ENCODE measurements around the gene DROSHA. TPM values are rescaled to one million over a fixed set of nuclear protein-coding genes. Genes with fewer than 3 reads are reported as not detected.

DROSHA gene
- total and polyA plus RNA-seq, 2 of the 8 experiments (the other 6 are each of a cell fraction or from before 2014, with no cell fraction given), result 65.9 to 122 TPM

GRCh38 chr5:31478901-31479300 is 53.0 kb downstream of the DROSHA start:
- Histone ChIP-seq H3K79me2 (ENCODE audit: control insufficient read depth in 1 of 2, insufficient read depth in 2 of 2, low read length in 2 of 2) (no peaks in the 10 kb centered on the region), H3K4me3 (ENCODE audit: extremely low read depth in 1 of 4, insufficient read depth in 2 of 4, low read depth in 3 of 4, low read length in 4 of 4) (no peak overlapping the region), H3K18ac (ENCODE audit: extremely low read depth, low read length) (no peak overlapping the region), H4K20me1 (replicated peaks in 1 of 2; ENCODE audit: control insufficient read depth in 1 of 2, insufficient read depth in 2 of 2, low read length in 2 of 2) (peaks cover 0 to 4% of the 10 kb centered on the region in 2 experiments), H2BK120ac (replicated peaks; ENCODE audit: low read depth, low read length) (no peak overlapping the region), H3K56ac (replicated peaks; ENCODE audit: insufficient read length, low read depth, low read length) (no peak overlapping the region), H2AK5ac (ENCODE audit: low read depth, low read length) (no peak overlapping the region), H3K27ac (ENCODE audit: low read depth, low read length) (no peak overlapping the region), H2BK20ac (ENCODE audit: low read length) (no peak overlapping the region), H4K8ac (ENCODE audit: extremely low read depth, insufficient read depth, low read length) (no peak overlapping the region), H3K23ac (ENCODE audit: insufficient read length) (no peak overlapping the region), H4K5ac (ENCODE audit: insufficient read length, low read depth, low read length) (no peak overlapping the region), H3K4me2 (ENCODE audit: insufficient read depth in 1 of 2, low read depth in 2 of 2, low read length in 2 of 2) (no peak overlapping the region), H3K14ac (ENCODE audit: insufficient read length) (no peak overlapping the region), H2AFZ (ENCODE audit: low read length) (no peak overlapping the region), H2BK12ac (ENCODE audit: low read depth, low read length) (no peak overlapping the region), H3K9ac (replicated peaks in 1 of 4; ENCODE audit: extremely low read depth in 1 of 4, low read depth in 3 of 4, low read length in 3 of 4) (no peak overlapping the region), H2BK15ac (ENCODE audit: low read length) (no peak overlapping the region), H4K91ac (replicated peaks; ENCODE audit: insufficient read length, low read length) (no peak overlapping the region), H3K27me3 (replicated peaks in 1 of 4; ENCODE audit: control insufficient read depth in 3 of 4, extremely low read depth in 1 of 4, insufficient read depth in 3 of 4, low read length in 3 of 4) (no peaks in the 10 kb centered on the region), H3K36me3 (ENCODE audit: control insufficient read depth in 2 of 4, insufficient read depth in 4 of 4, low read length in 3 of 4) (peaks cover 2 to 16% (median 7%) of the 10 kb centered on the region in 4 experiments; a peak in 7 of 8 replicates), H3K9me3 (ENCODE audit: insufficient read depth in 2 of 2, low read depth in 1 of 2, low read length in 1 of 2) (no peaks in the 10 kb centered on the region), H3K4me1 (replicated peaks in 1 of 4; ENCODE audit: control insufficient read depth in 3 of 4, insufficient read depth in 4 of 4, low read length in 3 of 4) (no peaks in the 10 kb centered on the region), H2BK5ac (ENCODE audit: low read depth, low read length) (no peak overlapping the region), H3K23me2 (ENCODE audit: low read depth, low read length) (no peaks in the 10 kb centered on the region), H3K79me1 (ENCODE audit: low read depth, low read length) (no peaks in the 10 kb centered on the region), H3K4ac (replicated peaks; ENCODE audit: insufficient read length, low read depth, low read length) (no peak overlapping the region)
- CTCF ChIA-PET (ENCODE audit: partially characterized antibody), result no interaction called here
- FAIRE-seq (no peak), DNase-seq (ENCODE audit: low read depth in 1 of 2, low spot score in 2 of 2) (no peak)
- POLR2A ChIA-PET (ENCODE audit: partially characterized antibody), result no interaction called here
- TF ChIP-seq JUND (IDR thresholded peaks at IDR 0.05; ENCODE audit: low read length), result no peak
- TF ChIP-seq KDM1A (IDR thresholded peaks at IDR 0.05; ENCODE audit: borderline replicate concordance, low read length), result no peak

All from H1 (cell line).